Measurements from ENCODE around the gene BANK1.

BANK1 gene

GRCh38 chr4:102027961-102028360 lies 237.4 kb downstream of the BANK1 start:
- DNase-seq (ENCODE audit: low read depth) = no peak

- DNase-seq (ENCODE audit: low read depth) = no peak
Observed at GRCh38 chr4:102031406-102031805, 240.9 kb downstream of the BANK1 start.

GRCh38 chr4:102036016-102036415 lies 245.5 kb downstream of the BANK1 start:
- DNase-seq (ENCODE audit: low read depth) = no peak

GRCh38 chr4:102036619-102037376 lies 246.3 kb downstream of the BANK1 start:
- DNase-seq (ENCODE audit: low read depth) = no peak

GRCh38 chr4:102037566-102037965 lies 247.0 kb downstream of the BANK1 start:
- DNase-seq (ENCODE audit: low read depth) = no peak

GRCh38 chr4:102042871-102043802 lies 252.6 kb downstream of the BANK1 start:
- no peak for DNase-seq (ENCODE audit: low read depth)

- DNase-seq (ENCODE audit: low read depth) = no peak
Observed at GRCh38 chr4:102047616-102048015, 257.1 kb downstream of the BANK1 start.

- no peak for DNase-seq (ENCODE audit: low read depth)
Observed at GRCh38 chr4:102055805-102056204, 265.3 kb downstream of the BANK1 start.

GRCh38 chr4:102057122-102057521 lies 266.6 kb downstream of the BANK1 start:
- no peak for DNase-seq (ENCODE audit: low read depth)

- DNase-seq (ENCODE audit: low read depth) = no peak
Observed at GRCh38 chr4:102061133-102061532, 270.6 kb downstream of the BANK1 start.

- no peak for DNase-seq (ENCODE audit: low read depth)
Observed at GRCh38 chr4:102064747-102065442, 274.4 kb downstream of the BANK1 start.

- no peak for DNase-seq (ENCODE audit: low read depth)
Observed at GRCh38 chr4:102076622-102077021, 286.1 kb downstream of the BANK1 start.

GRCh38 chr4:102080184-102080583 lies 289.7 kb downstream of the BANK1 start:
- DNase-seq (ENCODE audit: low read depth) = no peak

GRCh38 chr4:102089850-102090621 lies 299.5 kb downstream of the BANK1 start:
- DNase-seq (ENCODE audit: low read depth) = no peak

GRCh38 chr4:102091656-102092055 lies 301.1 kb downstream of the BANK1 start:
- DNase-seq (ENCODE audit: low read depth) = no peak

- no peak for DNase-seq (ENCODE audit: low read depth)
Observed at GRCh38 chr4:102094481-102094880, 304.0 kb downstream of the BANK1 start.

- no peak for DNase-seq (ENCODE audit: low read depth)
Observed at GRCh38 chr4:102103368-102103767, 312.8 kb downstream of the BANK1 start.

GRCh38 chr4:102104278-102104677 lies 313.7 kb downstream of the BANK1 start:
- DNase-seq (ENCODE audit: low read depth) = no peak

- no peak for DNase-seq (ENCODE audit: low read depth)
Observed at GRCh38 chr4:102105983-102106382, 315.5 kb downstream of the BANK1 start.

GRCh38 chr4:102114118-102114630 lies 323.6 kb downstream of the BANK1 start:
- DNase-seq (ENCODE audit: low read depth) = no peak

GRCh38 chr4:102116121-102116520 lies 325.6 kb downstream of the BANK1 start:
- DNase-seq (ENCODE audit: low read depth) = no peak
